Common myeloid progenitor, CD34-positive (primary cell): ENCODE results near the gene AP3B1.

ENCODE experiments used
- CTCF ChIA-PET: fragments of 350-600 bp; sonication (Branson Sonifier 250); formaldehyde crosslinking; loops from one replicate; lab custom pipeline; 2021; ENCODE audit warnings: antibody characterized with exemption; lab: Charles Lee
- POLR2A ChIA-PET: fragments of 350-600 bp; sonication (Branson Sonifier 250); formaldehyde crosslinking; loops from one replicate; lab custom pipeline; 2021; ENCODE audit warnings: antibody characterized with exemption; lab: Charles Lee
- DNase-seq, 3 donors: peaks; one replicate each; pipeline versions ENCODE4 v3.0.0 to v3.0.0-alpha.2; 2013
- H3K27ac ChIP-seq, 2 experiments: 1 replicate in 1 of 2; 2 replicates in 1 of 2; pipeline ENCODE4 v1.7.0; 2013; ENCODE audit warnings: inconsistent platforms in 2 of 2, low read length in 2 of 2, mild to moderate bottlenecking in 2 of 2, low read depth in 1 of 2, moderate library complexity in 1 of 2; ENCODE audit not compliant: severe bottlenecking in 2 of 2, insufficient read depth in 1 of 2, poor library complexity in 1 of 2
- H3K27me3 ChIP-seq, 5 experiments: replicated peaks in 2 of 5; 1 replicate in 3 of 5; 2 replicates in 2 of 5; pipeline versions ENCODE4 v1.6.1 to v1.7.0; 2013; ENCODE audit warnings: low read length in 4 of 5, mild to moderate bottlenecking in 2 of 5, moderate library complexity in 2 of 5, inconsistent platforms in 1 of 5; ENCODE audit not compliant: insufficient read depth in 5 of 5, control insufficient read depth in 4 of 5
- H3K36me3 ChIP-seq, 4 experiments: 1 replicate in 2 of 4; 2 replicates in 2 of 4; pipeline versions ENCODE4 v1.6.1 to v1.7.0; 2013; ENCODE audit warnings: low read length in 3 of 4, control low read depth in 1 of 4, mild to moderate bottlenecking in 1 of 4; ENCODE audit not compliant: control insufficient read depth in 4 of 4, insufficient read depth in 4 of 4
- H3K4me1 ChIP-seq, 4 experiments: 1 replicate in 3 of 4; 2 replicates in 1 of 4; pipeline versions ENCODE4 v1.6.1 to v1.7.1; 2013; ENCODE audit warnings: low read length in 3 of 4, mild to moderate bottlenecking in 3 of 4, control low read depth in 1 of 4, inconsistent platforms in 1 of 4, moderate library complexity in 1 of 4; ENCODE audit not compliant: control insufficient read depth in 4 of 4, insufficient read depth in 4 of 4; ENCODE audit errors: control extremely low read depth in 1 of 4
- H3K4me3 ChIP-seq, 7 experiments: 1 replicate in 4 of 7; 2 replicates in 3 of 7; pipeline versions ENCODE4 v1.5.1 to v1.7.0; 2013; ENCODE audit warnings: mild to moderate bottlenecking in 7 of 7, low read length in 6 of 7, moderate library complexity in 6 of 7, inconsistent platforms in 2 of 7, low read depth in 2 of 7, control low read depth in 1 of 7; ENCODE audit not compliant: insufficient read depth in 4 of 7, control insufficient read depth in 1 of 7; ENCODE audit errors: extremely low read depth in 1 of 7
- H3K9me3 ChIP-seq, 5 experiments: 1 replicate in 4 of 5; 2 replicates in 1 of 5; pipeline versions ENCODE4 v1.6.1 to v1.7.1; 2013; ENCODE audit warnings: low read length in 4 of 5, mild to moderate bottlenecking in 2 of 5, inconsistent platforms in 1 of 5, low read depth in 1 of 5, moderate library complexity in 1 of 5; ENCODE audit not compliant: control insufficient read depth in 4 of 5, insufficient read depth in 2 of 5; ENCODE audit errors: control extremely low read depth in 1 of 5
- WGBS: methylation state at CpG from one replicate; pipeline ENCODE4 v1.1.5; 2013; ENCODE audit not compliant: insufficient coverage; 5-methylcytosine and 5-hydroxymethylcytosine counted together

The AP3B1 gene

GRCh38 chr5:78236046-78236445, 58.5 kb downstream of the AP3B1 start:
- peaks cover 2 to 14% (median 7%) of the 10 kb centered on the region in 4 experiments for H3K36me3 ChIP-seq
- H3K27me3 ChIP-seq = no peaks in the 10 kb centered on the region
- DNase-seq = no peak
- no CpG with 5 or more reads among the region's 2 CpGs for WGBS
- no peak overlapping the region for H3K27ac ChIP-seq
- POLR2A ChIA-PET = no interaction called here
- CTCF ChIA-PET = no interaction called here
- H3K9me3 ChIP-seq = no peaks in the 10 kb centered on the region
- no peaks in the 10 kb centered on the region for H3K4me1 ChIP-seq
- no peak overlapping the region for H3K4me3 ChIP-seq

- WGBS = 100% methylated on average over 2 of the region's 3 CpGs
- Histone ChIP-seq H3K27ac (no peak overlapping the region), H3K4me3 (no peak overlapping the region), H3K36me3 (peaks cover 2 to 14% (median 7%) of the 10 kb centered on the region in 4 experiments), H3K9me3 (no peaks in the 10 kb centered on the region), H3K4me1 (no peaks in the 10 kb centered on the region), H3K27me3 (no peaks in the 10 kb centered on the region)
- POLR2A ChIA-PET = no interaction called here
- CTCF ChIA-PET = no interaction called here
- DNase-seq = no peak
Measured at GRCh38 chr5:78235289-78235688, 59.2 kb downstream of the AP3B1 start.

DNA sequence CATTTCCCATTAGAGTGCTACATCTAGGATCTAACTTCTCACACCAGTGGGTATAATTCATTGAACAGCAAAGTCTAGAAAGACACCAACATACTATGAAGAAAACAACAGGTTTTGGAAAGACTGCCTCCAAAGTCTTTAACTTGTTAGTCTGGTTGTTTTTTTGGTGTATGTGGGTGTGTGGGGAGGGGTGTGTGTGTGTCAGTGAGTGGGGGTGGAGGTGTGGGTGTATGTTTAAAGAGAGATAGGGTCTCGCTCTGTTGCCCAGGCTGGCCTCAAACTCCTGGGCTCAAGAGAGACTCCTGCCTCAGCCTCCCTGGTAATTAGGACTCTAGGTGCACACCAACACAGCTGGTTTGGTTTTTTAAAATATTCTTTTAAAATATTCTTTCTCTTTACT, 59.7 kb downstream of the AP3B1 start:
- Histone ChIP-seq H3K27me3 (no peaks in the 10 kb centered on the region), H3K36me3 (peaks cover 2 to 10% (median 5%) of the 10 kb centered on the region in 4 experiments), H3K27ac (no peak overlapping the region), H3K9me3 (no peaks in the 10 kb centered on the region), H3K4me3 (no peak overlapping the region), H3K4me1 (no peaks in the 10 kb centered on the region)
- ChIA-PET CTCF (no interaction called here), POLR2A (no interaction called here)
- no CpG with 5 or more reads among the region's 1 CpG for WGBS
- DNase-seq = no peak

GRCh38 chr5:78232163-78232562, 62.3 kb downstream of the AP3B1 start:
- POLR2A ChIA-PET = no interaction called here
- WGBS = 100% methylated on average over 1 of the region's 1 CpG
- peaks cover 0 to 1% (median 0%) of the 10 kb centered on the region in 4 experiments for H3K36me3 ChIP-seq
- CTCF ChIA-PET = no interaction called here
- no peak for DNase-seq
- no peak overlapping the region for H3K27ac ChIP-seq
- H3K4me1 ChIP-seq = no peaks in the 10 kb centered on the region
- H3K27me3 ChIP-seq = no peaks in the 10 kb centered on the region
- H3K9me3 ChIP-seq = no peaks in the 10 kb centered on the region
- no peak overlapping the region for H3K4me3 ChIP-seq

DNA sequence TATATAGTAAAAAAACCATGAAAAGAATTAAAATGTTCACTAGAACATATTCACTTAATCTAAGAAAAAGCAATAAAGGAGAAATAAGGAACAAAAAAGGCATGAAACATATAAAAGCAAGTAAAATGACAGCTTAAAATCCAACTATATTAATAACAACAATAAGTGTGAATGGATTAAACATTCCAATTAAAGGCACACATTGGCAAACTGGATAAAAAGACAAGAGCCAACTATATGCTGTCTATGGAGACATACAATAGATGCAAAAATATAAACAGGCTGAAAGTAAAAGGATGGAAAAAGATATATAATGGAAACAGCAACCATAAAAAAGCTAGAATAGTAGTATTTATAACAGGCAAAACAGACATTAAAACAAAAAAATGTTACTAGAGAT, 70.1 kb downstream of the AP3B1 start:
- DNase-seq = no peak
- Histone ChIP-seq H3K9me3 (peaks cover 0 to 38% (median 11%) of the 10 kb centered on the region in 5 experiments), H3K4me1 (peaks cover 0 to 11% (median 0%) of the 10 kb centered on the region in 4 experiments), H3K27me3 (no peaks in the 10 kb centered on the region), H3K27ac (no peak overlapping the region), H3K36me3 (peaks cover 21 to 58% (median 23%) of the 10 kb centered on the region in 4 experiments), H3K4me3 (no peak overlapping the region)
- POLR2A ChIA-PET = no interaction called here
- CTCF ChIA-PET = no interaction called here

GRCh38 chr5:78221964-78222451, 72.5 kb downstream of the AP3B1 start:
- DNase-seq = peak; percentile 9 to 64 (median 57)
- Histone ChIP-seq H3K36me3 (peaks cover 18 to 64% (median 24%) of the 10 kb centered on the region in 4 experiments), H3K9me3 (peaks cover 0 to 38% (median 11%) of the 10 kb centered on the region in 5 experiments), H3K27me3 (no peaks in the 10 kb centered on the region), H3K27ac (no peak overlapping the region), H3K4me3 (no peak overlapping the region), H3K4me1 (peaks cover 0 to 11% (median 0%) of the 10 kb centered on the region in 4 experiments)
- 100% methylated on average over 2 of the region's 2 CpGs for WGBS
- CTCF ChIA-PET = interaction anchor here (0.7 kb wide), 1 partner anchor 46 kb away, joined by 3 read pairs; no protein-coding TSS in a partner anchor
- POLR2A ChIA-PET = no interaction called here

- 100% methylated on average over 1 of the region's 1 CpG for WGBS
- Histone ChIP-seq H3K9me3 (peaks cover 0 to 38% (median 11%) of the 10 kb centered on the region in 5 experiments), H3K4me1 (peaks cover 0 to 11% (median 0%) of the 10 kb centered on the region in 4 experiments), H3K27me3 (no peaks in the 10 kb centered on the region), H3K36me3 (peaks cover 18 to 64% (median 24%) of the 10 kb centered on the region in 4 experiments), H3K4me3 (no peak overlapping the region), H3K27ac (no peak overlapping the region)
- ChIA-PET CTCF (no interaction called here), POLR2A (no interaction called here)
- peak in 2 of 3 donors; percentile 16 to 37 for DNase-seq
Measured at GRCh38 chr5:78221467-78221866, 73.0 kb downstream of the AP3B1 start.
